H9 (cell line): ENCODE data around the gene WFDC5. TPM values are rescaled to one million over a fixed set of nuclear protein-coding genes. Genes with fewer than 3 reads are reported as not detected.
"Not testable (repeated sequence)": the region's sequence is repeated elsewhere in the genome, so short reads cannot be mapped to it uniquely, and the experiment has no call there.

Experiments used
- DNase-seq: peaks from one replicate; pipeline ENCODE4 v3.0.0-alpha.2; 2017
- H2AFZ ChIP-seq: one replicate; pipeline ENCODE4 v1.6.1; 2013; ENCODE audit warnings: mild to moderate bottlenecking, low read length, control low read depth, moderate library complexity
- H2AK5ac ChIP-seq: 2 replicates; pipeline ENCODE4 v1.6.1; 2013; ENCODE audit warnings: low read length, control low read depth, mixed read lengths; ENCODE audit not compliant: insufficient read length
- H2BK120ac ChIP-seq: one replicate; pipeline ENCODE4 v1.6.1; 2013; ENCODE audit warnings: low read depth, mild to moderate bottlenecking, low read length, control low read depth, inconsistent platforms; ENCODE audit not compliant: poor library complexity, severe bottlenecking
- H2BK12ac ChIP-seq: 2 replicates; pipeline ENCODE4 v1.6.1; 2013; ENCODE audit warnings: low read length, control low read depth, mixed read lengths, low read depth; ENCODE audit not compliant: insufficient read length
- H2BK15ac ChIP-seq: 2 replicates; pipeline ENCODE4 v1.6.1; 2013; ENCODE audit warnings: low read depth, low read length, control low read depth
- H2BK20ac ChIP-seq: one replicate; pipeline ENCODE4 v1.6.1; 2013; ENCODE audit warnings: low read depth, mild to moderate bottlenecking, low read length, control low read depth, inconsistent platforms; ENCODE audit not compliant: poor library complexity, severe bottlenecking
- H2BK5ac ChIP-seq: 2 replicates; pipeline ENCODE4 v1.6.1; 2013; ENCODE audit warnings: low read length, control low read depth, mixed read lengths; ENCODE audit not compliant: insufficient read length
- H3K14ac ChIP-seq: 2 replicates; pipeline ENCODE4 v1.6.1; 2013; ENCODE audit warnings: low read length, control low read depth; ENCODE audit not compliant: insufficient read depth
- H3K18ac ChIP-seq: 2 replicates; pipeline ENCODE4 v1.6.1; 2013; ENCODE audit warnings: low read depth, mild to moderate bottlenecking, mixed read lengths, low read length, control low read depth; ENCODE audit not compliant: insufficient read length
- H3K23ac ChIP-seq: 2 replicates; pipeline ENCODE4 v1.6.1; 2013; ENCODE audit warnings: low read length, control low read depth, mixed read lengths, low read depth; ENCODE audit not compliant: insufficient read length
- H3K23me2 ChIP-seq: 2 replicates; pipeline ENCODE4 v1.6.1; 2013; ENCODE audit warnings: low read depth, mild to moderate bottlenecking, mixed read lengths, low read length, control low read depth; ENCODE audit not compliant: insufficient read length, poor library complexity, severe bottlenecking
- H3K27ac ChIP-seq: 2 replicates; pipeline ENCODE4 v1.5.1; 2013; ENCODE audit warnings: low read length, control low read depth, mixed read lengths, low read depth; ENCODE audit not compliant: insufficient read length
- H3K27me3 ChIP-seq: 2 replicates; pipeline ENCODE4 v1.6.1; 2013; ENCODE audit warnings: low read length, control low read depth, inconsistent platforms; ENCODE audit not compliant: insufficient read depth
- H3K4ac ChIP-seq: 2 replicates; pipeline ENCODE4 v1.6.1; 2013; ENCODE audit warnings: low read depth, mild to moderate bottlenecking, control low read depth, inconsistent platforms, low read length, moderate library complexity
- H3K4me1 ChIP-seq: 2 replicates; pipeline ENCODE4 v1.6.1; 2013; ENCODE audit warnings: low read length, control low read depth, inconsistent platforms; ENCODE audit not compliant: insufficient read depth
- H3K4me2 ChIP-seq: 2 replicates; pipeline ENCODE4 v1.6.1; 2013; ENCODE audit warnings: low read length, control low read depth, mixed read lengths; ENCODE audit not compliant: insufficient read length, insufficient read depth
- H3K56ac ChIP-seq: 2 replicates; pipeline ENCODE4 v1.6.1; 2013; ENCODE audit warnings: low read depth, mild to moderate bottlenecking, mixed read lengths, low read length, control low read depth; ENCODE audit not compliant: insufficient read length
- H3K79me1 ChIP-seq: 2 replicates; pipeline ENCODE4 v1.6.1; 2013; ENCODE audit warnings: low read depth, mild to moderate bottlenecking, moderate library complexity, low read length, control low read depth, inconsistent platforms; ENCODE audit not compliant: insufficient read depth, poor library complexity, severe bottlenecking
- H3K79me2 ChIP-seq: 2 replicates; pipeline ENCODE4 v1.6.1; 2013; ENCODE audit warnings: low read length, control low read depth, inconsistent platforms; ENCODE audit not compliant: insufficient read depth
- H3K9ac ChIP-seq: 2 replicates; pipeline ENCODE4 v1.6.1; 2013; ENCODE audit warnings: low read length, control low read depth, mixed read lengths; ENCODE audit not compliant: insufficient read length; ENCODE audit errors: extremely low read depth
- H3K9me3 ChIP-seq: one replicate; pipeline ENCODE4 v1.6.1; 2013; ENCODE audit warnings: low read depth, low read length, inconsistent platforms; ENCODE audit not compliant: control insufficient read depth
- H3T11ph ChIP-seq: one replicate; pipeline ENCODE4 v1.6.1; 2013; ENCODE audit warnings: mild to moderate bottlenecking, low read length, control low read depth, inconsistent platforms
- H4K20me1 ChIP-seq: one replicate; pipeline ENCODE4 v1.6.1; 2013; ENCODE audit not compliant: control insufficient read depth, insufficient read length, insufficient read depth
- H4K5ac ChIP-seq: 2 replicates; pipeline ENCODE4 v1.6.1; 2013; ENCODE audit warnings: low read depth, mild to moderate bottlenecking, mixed read lengths, low read length, control low read depth; ENCODE audit not compliant: insufficient read length
- H4K8ac ChIP-seq: replicated peaks from 2 replicates; pipeline ENCODE4 v1.6.1; 2013; ENCODE audit warnings: low read length, control low read depth, mixed read lengths, low read depth; ENCODE audit not compliant: insufficient read length
- H4K91ac ChIP-seq: 2 replicates; pipeline ENCODE4 v1.6.1; 2013; ENCODE audit warnings: low read depth, mild to moderate bottlenecking, moderate library complexity, mixed read lengths, low read length, control low read depth; ENCODE audit not compliant: insufficient read length
- H3K27ac Mint-ChIP-seq, 3 experiments: 2 replicates in 2 of 3; 3 replicates in 1 of 3; pipeline ENCODE4 v1.8.0; 2020 to 2021; ENCODE audit warnings: mixed read lengths in 3 of 3, mild to moderate bottlenecking in 1 of 3, moderate library complexity in 1 of 3
- H3K27me3 Mint-ChIP-seq: 2 replicates; pipeline ENCODE4 v1.8.0; 2021; ENCODE audit warnings: low read depth, mild to moderate bottlenecking, moderate library complexity, mixed read lengths
- H3K36me3 Mint-ChIP-seq, 3 experiments: 2 replicates in 2 of 3; 3 replicates in 1 of 3; pipeline ENCODE4 v1.8.0; 2020 to 2021; ENCODE audit warnings: low read depth in 3 of 3, mixed read lengths in 3 of 3; ENCODE audit not compliant: insufficient read depth in 1 of 3
- H3K4me1 Mint-ChIP-seq, 2 experiments: 2 replicates each; pipeline ENCODE4 v1.8.0; 2020; ENCODE audit warnings: mixed read lengths in 2 of 2
- H3K4me3 Mint-ChIP-seq, 2 experiments: 2 replicates in 1 of 2; 3 replicates in 1 of 2; pipeline ENCODE4 v1.8.0; 2020 to 2021; ENCODE audit warnings: mild to moderate bottlenecking in 2 of 2, mixed read lengths in 2 of 2, moderate library complexity in 1 of 2
- H3K9me3 Mint-ChIP-seq, 2 experiments: 2 replicates in 1 of 2; 3 replicates in 1 of 2; pipeline ENCODE4 v1.8.0; 2020; ENCODE audit warnings: mild to moderate bottlenecking in 2 of 2, mixed read lengths in 2 of 2, moderate library complexity in 1 of 2
- CTCF ChIP-seq: fragments of 200-600 bp; sonication (generic); conservative IDR thresholded peaks from 3 replicates; pipeline ENCODE4 v1.8.0; 2021; ENCODE audit warnings: antibody characterized with exemption, mild to moderate bottlenecking
- WGBS: extraction: QIAGEN DNeasy Blood & Tissue Kit; methylation state at CpG from one replicate; pipeline ENCODE4 v1.1.7; 2013; ENCODE audit warnings: missing lambda C conversion rate, low lambda C conversion rate, mixed read lengths; ENCODE audit not compliant: insufficient read length; ENCODE audit errors: extremely low coverage; 5-methylcytosine and 5-hydroxymethylcytosine counted together
- total RNA-seq: library from RNA; stranded (reverse); gene quantifications from 2 replicates; pipeline ENCODE4 v1.2.1, GENCODE V29; 2021

WFDC5 gene
- total RNA-seq, 1 experiment from 2014 or later: not detected

- Histone ChIP-seq H3K4me1 (no peaks in the 10 kb centered on the region), H3K27me3 (no peaks in the 10 kb centered on the region), H3K56ac (no peak overlapping the region), H2AK5ac (no peak overlapping the region), H3K14ac (no peak overlapping the region), H3K4ac (no peak overlapping the region), H3K9ac (no peak overlapping the region), H2BK20ac (no peak overlapping the region), H3K27ac (no peak overlapping the region), H2BK120ac (no peak overlapping the region), H4K91ac (no peak overlapping the region), H2BK5ac (no peak overlapping the region), H2BK15ac (no peak overlapping the region), H3K79me1 (no peaks in the 10 kb centered on the region), H4K5ac (no peak overlapping the region), H4K8ac (no peak overlapping the region), H3K23ac (no peak overlapping the region), H3K4me2 (no peak overlapping the region), H3K23me2 (no peaks in the 10 kb centered on the region), H3K18ac (no peak overlapping the region), H3K9me3 (no peaks in the 10 kb centered on the region), H2BK12ac (no peak overlapping the region), H3T11ph (no peak overlapping the region), H3K79me2 (no peaks in the 10 kb centered on the region; the same call in 1 of the 2 replicates), H2AFZ (no peak overlapping the region), H4K20me1 (no peaks in the 10 kb centered on the region)
- no peak for TF ChIP-seq CTCF
- H3K27me3 Mint-ChIP-seq: no peaks in the 10 kb centered on the region
- no peak overlapping the region for H3K4me3 Mint-ChIP-seq
- peaks cover 5 to 11% (median 10%) of the 10 kb centered on the region in 3 experiments; a peak in 6 of 7 replicates for H3K36me3 Mint-ChIP-seq
- H3K4me1 Mint-ChIP-seq: peaks cover 3% of the 10 kb centered on the region in 2 experiments; a peak in 3 of 4 replicates
- no peak for DNase-seq
- H3K9me3 Mint-ChIP-seq: no peaks in the 10 kb centered on the region; a peak in 1 of 5 replicates
- H3K27ac Mint-ChIP-seq: no peak overlapping the region; a peak in 1 of 7 replicates
These were observed 50.2 kb downstream of the WFDC5 start for GRCh38 chr20:45064812-45065211.

- DNase-seq: not testable (repeated sequence)
These were observed 51.9 kb downstream of the WFDC5 start for GRCh38 chr20:45063107-45063506.

More at GRCh38 chr20:45063107-45063506, 51.9 kb downstream of the WFDC5 start:
- not testable (repeated sequence) for H3K4me1 ChIP-seq, H3K27ac ChIP-seq, H3T11ph ChIP-seq, H2BK120ac ChIP-seq, H2BK15ac ChIP-seq, H4K20me1 ChIP-seq, H3K4me1 Mint-ChIP-seq, H3K4me2 ChIP-seq, H4K91ac ChIP-seq, H4K5ac ChIP-seq, H3K56ac ChIP-seq, H3K27me3 Mint-ChIP-seq, H4K8ac ChIP-seq, H3K27me3 ChIP-seq, H3K79me1 ChIP-seq, H3K23me2 ChIP-seq, H2BK5ac ChIP-seq, H3K9ac ChIP-seq, H3K23ac ChIP-seq, H3K79me2 ChIP-seq, H3K4ac ChIP-seq, H3K9me3 Mint-ChIP-seq, H3K4me3 Mint-ChIP-seq, H2AK5ac ChIP-seq, H3K14ac ChIP-seq, H3K18ac ChIP-seq, H3K9me3 ChIP-seq, H2BK20ac ChIP-seq, H2AFZ ChIP-seq, H2BK12ac ChIP-seq
- H3K27ac Mint-ChIP-seq: peak overlapping the region in 2 of 3 experiments; percentile 20 to 28; a peak in 2 of 7 replicates
- no CpG with 5 or more reads among the region's 2 CpGs for WGBS
- peaks cover 5 to 11% (median 10%) of the 10 kb centered on the region in 3 experiments; a peak in 6 of 7 replicates for H3K36me3 Mint-ChIP-seq
